ENCODE measurements around the gene PHF2.

The PHF2 gene

DNA sequence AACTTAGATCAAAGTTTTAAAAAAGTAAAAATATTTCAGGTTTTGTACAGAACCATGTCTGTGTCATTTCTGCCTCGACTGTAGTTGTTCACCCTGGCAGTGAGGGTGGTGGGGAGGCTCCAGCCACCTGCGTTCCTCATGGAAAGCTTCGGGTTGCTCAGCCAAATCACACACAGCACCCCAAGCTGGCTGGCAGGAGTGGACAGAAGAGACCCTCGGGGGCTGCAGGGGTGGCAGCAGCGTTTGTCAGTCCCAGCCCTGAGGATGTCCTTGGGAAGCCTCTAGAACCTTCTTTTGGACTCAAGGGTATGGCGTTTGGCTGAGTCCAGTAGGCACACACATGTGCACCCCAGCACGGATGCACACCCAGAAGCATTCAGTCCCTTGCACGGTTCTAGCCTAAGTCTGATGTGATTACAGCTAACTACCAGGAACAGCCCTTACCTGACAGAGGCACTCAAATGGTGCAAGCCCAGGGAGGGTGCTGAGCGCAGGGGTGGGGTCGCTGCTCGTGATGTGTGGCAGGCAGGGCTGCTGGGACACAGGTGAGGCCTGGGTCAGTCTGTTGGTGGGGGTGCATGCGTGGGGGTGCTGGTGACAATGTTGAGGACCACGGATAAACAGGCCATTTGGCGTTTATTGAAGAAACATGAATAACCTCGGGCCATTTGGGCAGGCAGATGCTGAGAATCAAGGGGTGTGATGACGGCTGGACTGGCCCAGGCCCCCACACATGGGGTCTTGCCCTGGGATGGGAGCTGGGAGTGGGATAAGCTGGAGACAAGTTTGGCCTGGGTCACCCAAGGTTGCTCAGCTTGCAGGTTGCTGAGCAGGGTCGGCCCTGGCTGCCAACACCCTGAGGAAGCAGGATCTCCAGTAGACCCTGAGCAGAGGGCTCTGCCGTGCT lies 103.4 kb downstream of the PHF2 start:
- H3K4me3 ChIP-seq (ENCODE audit: low read length): no peak overlapping the region
- H3K4me1 ChIP-seq (ENCODE audit: control insufficient read depth, insufficient read depth, low read length): peaks cover 12% of the 10 kb centered on the region
- H3K36me3 ChIP-seq (ENCODE audit: control insufficient read depth, insufficient read depth, low read length): peaks cover 6% of the 10 kb centered on the region

DNA sequence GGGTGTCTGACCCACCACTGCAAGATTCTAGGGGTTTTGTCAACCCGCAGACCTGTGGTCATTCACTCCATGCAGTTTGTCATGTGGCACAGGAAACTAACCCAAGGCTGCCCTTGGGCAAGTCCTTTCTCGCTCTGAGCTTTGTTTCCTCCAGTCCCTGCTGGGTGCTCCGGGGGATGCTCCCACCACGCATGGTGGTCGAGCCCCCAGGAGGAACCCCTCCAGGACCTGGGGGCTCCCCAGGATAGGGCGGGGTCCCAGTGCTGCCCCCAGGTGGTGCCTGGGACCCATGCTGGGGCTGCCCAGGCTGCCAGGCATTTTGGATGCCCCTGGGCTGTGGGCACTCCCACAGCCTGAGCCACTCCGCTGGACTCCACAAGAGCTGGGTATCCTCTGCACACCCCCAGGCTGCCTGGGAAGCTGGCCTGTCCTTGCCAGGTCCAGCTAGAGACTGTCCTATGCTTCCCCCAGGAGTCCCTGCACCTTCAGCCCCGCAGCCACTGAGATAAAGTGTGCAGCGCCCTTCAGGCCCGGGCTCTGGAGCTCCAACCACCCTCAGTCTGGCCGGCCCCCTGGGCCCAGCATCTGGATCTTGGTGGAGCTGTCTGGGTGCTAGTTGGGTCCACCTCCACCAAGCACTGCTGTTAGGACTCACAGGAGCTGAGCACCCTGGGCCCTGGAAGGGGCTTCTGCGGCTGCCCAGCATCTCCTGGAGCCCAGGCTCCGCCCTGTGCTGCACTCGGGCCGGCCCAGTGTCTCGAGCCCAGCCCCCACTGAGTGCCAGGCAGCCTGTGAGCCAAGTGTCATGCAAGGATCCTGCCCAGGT lies 104.3 kb downstream of the PHF2 start:
- H3K36me3 ChIP-seq (ENCODE audit: control insufficient read depth, insufficient read depth, low read length): peaks cover 3% of the 10 kb centered on the region
- H3K4me1 ChIP-seq (ENCODE audit: control insufficient read depth, insufficient read depth, low read length): peaks cover 12% of the 10 kb centered on the region
- H3K4me3 ChIP-seq (ENCODE audit: low read length): no peak overlapping the region
- peaks cover 11% of the 10 kb centered on the region for H3K27me3 ChIP-seq (ENCODE audit: control insufficient read depth, insufficient read depth, low read length)
- H3K9me3 ChIP-seq (ENCODE audit: control insufficient read depth, low read length): no peaks in the 10 kb centered on the region
- no peak overlapping the region for H3K9ac ChIP-seq (ENCODE audit: low read length)

More for the DNA sequence above, 103.4 kb downstream of the PHF2 start:
- Histone ChIP-seq H3K9ac (ENCODE audit: low read length) (no peak overlapping the region), H3K27me3 (ENCODE audit: control insufficient read depth, insufficient read depth, low read length) (peaks cover 11% of the 10 kb centered on the region), H3K9me3 (ENCODE audit: control insufficient read depth, low read length) (no peaks in the 10 kb centered on the region)

DNA sequence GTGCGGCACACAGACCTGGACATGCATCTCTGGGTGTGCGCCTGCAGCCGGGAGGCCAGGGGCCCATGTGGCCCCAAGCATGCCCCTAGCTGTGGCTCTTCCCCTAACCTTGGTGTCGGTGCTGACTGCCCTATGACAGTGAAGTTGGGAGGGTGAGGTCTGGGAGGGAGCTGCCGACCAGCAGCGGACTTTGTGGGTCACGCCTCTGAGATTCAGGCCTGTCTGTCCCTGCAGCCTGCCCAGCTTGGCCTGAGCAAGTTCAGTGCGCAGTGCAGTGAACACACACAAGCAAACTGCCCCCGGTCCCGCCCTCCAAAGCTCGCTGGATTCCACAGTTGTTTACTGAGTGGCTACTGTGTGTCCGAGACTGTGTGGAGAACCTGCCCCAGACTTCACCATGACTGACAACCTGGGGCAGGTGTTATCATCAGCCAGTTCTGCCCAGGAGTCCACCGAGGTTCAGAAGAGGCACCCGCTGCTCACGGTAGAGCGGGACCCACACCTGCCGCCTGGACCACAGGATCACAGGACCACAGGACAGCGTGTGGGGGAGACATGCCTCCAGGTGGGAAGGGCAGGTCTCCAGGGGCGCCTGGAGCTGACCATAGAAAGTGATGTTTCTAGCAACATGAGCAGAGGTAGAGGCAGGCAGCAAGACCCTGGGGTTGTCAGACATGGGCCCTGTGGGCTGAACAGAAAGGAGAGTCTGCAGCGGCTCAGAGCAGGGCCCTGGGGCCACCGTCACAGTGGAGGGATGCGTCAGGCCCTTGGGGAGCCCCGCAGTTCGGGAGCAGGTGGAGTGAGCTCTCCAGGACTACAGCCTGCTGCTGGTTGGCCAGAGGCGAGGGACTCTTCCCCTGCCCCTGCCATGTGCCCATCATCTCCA lies 105.1 kb downstream of the PHF2 start:
- no peak overlapping the region for H3K9ac ChIP-seq (ENCODE audit: low read length)
- H3K36me3 ChIP-seq (ENCODE audit: control insufficient read depth, insufficient read depth, low read length): no peaks in the 10 kb centered on the region
- peaks cover 12% of the 10 kb centered on the region for H3K4me1 ChIP-seq (ENCODE audit: control insufficient read depth, insufficient read depth, low read length)
- H3K27me3 ChIP-seq (ENCODE audit: control insufficient read depth, insufficient read depth, low read length): peaks cover 11% of the 10 kb centered on the region
- no peak overlapping the region for H3K4me3 ChIP-seq (ENCODE audit: low read length)
- no peaks in the 10 kb centered on the region for H3K9me3 ChIP-seq (ENCODE audit: control insufficient read depth, low read length)

DNA sequence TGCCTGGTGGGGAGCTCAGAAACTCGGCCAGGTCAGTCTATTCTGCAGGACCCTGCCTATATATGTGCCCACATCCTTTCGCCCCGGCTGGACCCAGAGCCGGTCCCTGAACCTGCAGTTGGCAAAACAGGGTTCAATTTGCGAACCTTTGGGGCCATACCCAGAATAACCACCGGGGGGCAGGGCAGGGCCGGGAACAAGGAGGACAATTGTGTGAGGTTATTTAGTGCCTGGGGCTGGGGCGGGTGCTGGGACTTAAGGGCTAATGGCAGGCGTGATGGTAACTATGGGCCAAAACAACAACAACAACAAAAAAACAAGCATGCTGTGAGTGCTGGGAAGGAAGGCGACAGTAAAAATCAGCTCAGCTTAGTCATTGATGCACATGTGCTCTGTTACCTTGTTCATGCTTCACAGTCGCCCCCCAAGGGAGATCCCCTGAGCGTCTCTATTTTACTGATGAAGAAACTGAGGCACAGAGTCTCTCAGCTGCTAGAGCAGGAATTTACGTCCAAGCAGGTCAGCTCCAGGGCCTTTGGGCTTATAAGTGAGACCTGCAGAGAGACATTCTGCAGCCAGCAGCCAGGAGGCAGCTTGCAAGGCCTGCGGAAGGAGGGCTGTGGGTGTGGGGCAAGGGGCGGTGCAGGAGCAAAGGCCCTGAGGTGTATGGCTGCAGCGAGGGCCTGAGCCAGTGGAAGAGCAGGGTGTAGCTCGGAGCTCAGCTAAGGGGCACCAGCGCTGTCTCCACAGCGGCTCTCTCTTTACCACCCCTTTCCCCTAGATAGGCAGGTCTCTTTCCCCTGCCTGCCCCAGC lies 106.0 kb downstream of the PHF2 start:
- no peak overlapping the region for H3K4me3 ChIP-seq (ENCODE audit: low read length)
- H3K36me3 ChIP-seq (ENCODE audit: control insufficient read depth, insufficient read depth, low read length): no peaks in the 10 kb centered on the region
- H3K4me1 ChIP-seq (ENCODE audit: control insufficient read depth, insufficient read depth, low read length): peaks cover 12% of the 10 kb centered on the region
- peaks cover 11% of the 10 kb centered on the region for H3K27me3 ChIP-seq (ENCODE audit: control insufficient read depth, insufficient read depth, low read length)
- H3K9me3 ChIP-seq (ENCODE audit: control insufficient read depth, low read length): no peaks in the 10 kb centered on the region
- H3K9ac ChIP-seq (ENCODE audit: low read length): no peak overlapping the region

DNA sequence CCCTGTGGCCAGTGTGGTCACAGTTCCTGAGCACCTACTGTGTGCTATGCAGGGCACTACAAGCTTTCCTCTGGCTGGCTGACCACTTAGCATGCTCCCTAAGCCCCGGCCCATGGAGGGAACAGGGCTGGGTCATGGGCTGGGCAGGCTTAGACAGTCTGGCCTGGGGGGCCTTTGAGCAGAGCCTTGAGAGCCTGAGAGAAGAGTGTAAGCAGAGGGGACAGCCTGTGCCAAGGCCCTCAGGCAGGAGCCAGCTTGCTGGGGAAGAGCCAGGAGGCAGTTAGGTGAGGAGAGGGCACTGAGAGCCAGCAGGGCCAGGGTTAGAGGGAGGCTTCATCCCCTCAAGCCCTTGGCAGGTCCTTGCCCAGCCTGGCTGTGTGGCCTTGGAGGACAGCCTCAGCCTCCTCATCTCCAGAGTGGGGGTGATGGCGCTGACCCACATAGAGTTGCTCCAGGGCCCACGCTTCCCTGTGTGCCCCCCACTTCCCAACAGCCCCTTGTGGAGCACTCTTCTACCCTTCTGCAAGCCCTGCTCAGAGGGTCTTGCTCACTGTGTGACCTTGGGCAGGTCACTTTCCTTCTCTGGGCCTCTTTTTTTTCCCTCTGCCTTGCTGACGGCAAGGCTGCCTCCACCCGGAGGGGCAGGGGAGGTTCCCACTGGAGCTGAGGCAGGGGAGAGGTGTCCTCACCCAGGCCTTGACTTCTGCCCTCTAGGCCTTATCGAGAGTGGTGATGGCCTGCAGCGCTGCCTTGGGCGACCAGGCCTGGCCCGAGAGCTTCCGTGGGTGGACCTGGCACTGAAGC lies 107.1 kb downstream of the PHF2 start:
- Histone ChIP-seq H3K9ac (ENCODE audit: low read length) (no peak overlapping the region), H3K27me3 (ENCODE audit: control insufficient read depth, insufficient read depth, low read length) (peaks cover 11% of the 10 kb centered on the region), H3K4me1 (ENCODE audit: control insufficient read depth, insufficient read depth, low read length) (peaks cover 12% of the 10 kb centered on the region)

DNA sequence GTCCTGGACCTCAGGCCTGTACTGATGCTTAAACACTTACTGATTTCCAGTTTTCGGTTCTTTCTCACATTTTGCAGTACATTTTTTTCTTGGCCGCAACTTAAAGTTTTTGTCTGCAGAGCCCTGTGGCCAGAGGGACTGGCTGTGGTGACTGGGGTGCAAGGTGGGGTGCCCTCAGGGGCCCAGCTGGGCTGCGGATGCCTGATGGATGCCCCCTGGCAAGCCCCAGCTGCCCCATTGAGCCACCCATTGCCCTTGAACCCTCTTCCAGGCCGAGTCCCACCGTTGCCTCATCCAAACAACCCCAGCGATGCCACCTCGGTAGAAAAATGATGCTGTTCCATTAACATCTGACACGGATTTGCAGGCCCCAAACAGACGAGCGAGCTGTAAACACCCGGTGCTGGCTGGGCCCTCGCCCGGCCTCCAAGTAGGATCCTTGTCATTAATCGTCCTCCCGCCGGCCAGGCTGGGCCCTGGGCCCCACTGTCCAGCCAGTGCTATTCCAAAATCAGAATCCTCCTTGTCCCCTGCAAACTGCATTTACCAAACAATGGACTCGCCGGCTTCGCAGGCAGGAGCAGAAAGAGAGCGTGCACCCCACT lies 107.9 kb downstream of the PHF2 start:
- Histone ChIP-seq H3K4me1 (ENCODE audit: control insufficient read depth, insufficient read depth, low read length) (peaks cover 12% of the 10 kb centered on the region), H3K27me3 (ENCODE audit: control insufficient read depth, insufficient read depth, low read length) (peaks cover 11% of the 10 kb centered on the region), H3K4me3 (ENCODE audit: low read length) (no peak overlapping the region), H3K9ac (ENCODE audit: low read length) (no peak overlapping the region), H3K36me3 (ENCODE audit: control insufficient read depth, insufficient read depth, low read length) (no peaks in the 10 kb centered on the region), H3K9me3 (ENCODE audit: control insufficient read depth, low read length) (no peaks in the 10 kb centered on the region)

More for the DNA sequence above, 107.1 kb downstream of the PHF2 start:
- Histone ChIP-seq H3K36me3 (ENCODE audit: control insufficient read depth, insufficient read depth, low read length) (no peaks in the 10 kb centered on the region), H3K9me3 (ENCODE audit: control insufficient read depth, low read length) (no peaks in the 10 kb centered on the region), H3K4me3 (ENCODE audit: low read length) (no peak overlapping the region)

DNA sequence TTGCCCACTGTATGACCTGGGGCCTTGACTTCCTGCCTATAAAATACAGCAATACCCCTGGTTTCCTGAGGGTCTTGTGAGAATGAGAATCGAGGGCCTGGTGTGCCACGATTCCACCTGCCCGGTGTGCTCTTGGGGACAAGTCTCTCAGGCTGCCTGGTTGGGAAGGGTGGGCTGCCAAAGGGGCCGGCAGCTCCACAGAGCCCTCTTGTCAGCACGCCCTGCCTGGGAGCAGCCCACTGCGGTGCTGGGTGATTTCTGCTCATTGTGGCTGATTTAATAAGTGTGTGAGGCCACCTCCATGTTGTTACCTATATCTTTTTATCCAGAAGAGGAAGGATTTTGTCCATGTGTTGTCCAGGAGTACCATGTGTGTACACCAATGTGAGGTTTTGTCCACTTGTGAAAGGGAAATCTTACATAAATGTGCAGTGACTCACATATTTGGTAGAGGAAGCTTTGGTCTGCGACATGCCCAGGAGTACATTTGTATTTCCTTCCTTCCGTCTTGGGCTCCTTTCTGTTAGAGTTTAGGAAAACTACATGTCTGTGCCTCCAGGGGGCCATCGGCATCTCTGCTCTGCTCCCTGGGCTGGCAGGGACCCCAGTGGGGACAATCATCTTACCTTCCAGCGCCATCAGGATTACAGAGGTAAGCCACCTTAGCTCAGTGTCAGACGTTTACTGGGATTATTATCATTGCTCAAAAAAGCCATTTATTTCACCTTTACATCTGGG lies 108.6 kb downstream of the PHF2 start:
- Histone ChIP-seq H3K9ac (ENCODE audit: low read length) (no peak overlapping the region), H3K4me3 (ENCODE audit: low read length) (no peak overlapping the region), H3K27me3 (ENCODE audit: control insufficient read depth, insufficient read depth, low read length) (peaks cover 11% of the 10 kb centered on the region), H3K9me3 (ENCODE audit: control insufficient read depth, low read length) (no peaks in the 10 kb centered on the region), H3K4me1 (ENCODE audit: control insufficient read depth, insufficient read depth, low read length) (peaks cover 12% of the 10 kb centered on the region), H3K36me3 (ENCODE audit: control insufficient read depth, insufficient read depth, low read length) (no peaks in the 10 kb centered on the region)

DNA sequence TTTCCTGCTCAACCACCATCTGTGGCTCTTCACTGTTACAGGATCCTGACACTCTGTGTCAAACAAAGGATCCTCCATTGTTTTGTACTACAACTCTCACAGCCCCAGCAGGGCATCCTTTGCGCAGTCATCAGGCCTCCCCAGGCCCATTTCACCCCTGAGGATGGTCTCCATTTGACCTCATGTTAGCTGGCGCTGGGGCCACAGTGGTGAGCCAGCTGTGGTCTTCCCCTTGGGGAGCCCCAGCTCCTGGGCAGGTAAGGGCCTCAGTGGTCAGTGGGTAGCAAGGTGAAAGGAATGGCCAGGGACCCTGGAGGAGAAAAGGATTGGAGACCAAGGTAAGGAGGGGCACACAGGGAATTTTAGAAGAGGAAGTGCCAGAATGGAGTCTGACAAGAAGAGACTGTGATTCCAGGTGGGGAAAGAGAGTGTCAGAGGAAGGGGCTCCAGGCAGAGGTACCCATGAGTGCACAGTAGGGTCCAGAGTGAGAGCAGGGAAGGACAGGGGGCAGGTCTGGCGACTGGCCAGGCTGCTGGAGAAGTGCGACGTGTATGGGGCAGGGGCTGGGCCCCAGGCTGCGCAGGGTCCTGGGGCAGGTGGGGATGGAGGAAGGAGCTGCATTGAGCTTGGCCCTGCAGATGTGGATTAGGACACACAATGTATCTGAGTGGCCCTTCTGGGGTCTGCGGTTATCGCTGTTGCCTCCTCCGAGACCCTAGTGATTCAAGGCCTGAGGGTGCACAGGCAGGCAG lies 109.9 kb downstream of the PHF2 start:
- no peak overlapping the region for H3K4me3 ChIP-seq (ENCODE audit: low read length)
- H3K4me1 ChIP-seq (ENCODE audit: control insufficient read depth, insufficient read depth, low read length): peaks cover 8% of the 10 kb centered on the region
- H3K9me3 ChIP-seq (ENCODE audit: control insufficient read depth, low read length): no peaks in the 10 kb centered on the region
- peaks cover 11% of the 10 kb centered on the region for H3K27me3 ChIP-seq (ENCODE audit: control insufficient read depth, insufficient read depth, low read length)
- H3K36me3 ChIP-seq (ENCODE audit: control insufficient read depth, insufficient read depth, low read length): no peaks in the 10 kb centered on the region
- H3K9ac ChIP-seq (ENCODE audit: low read length): no peak overlapping the region

DNA sequence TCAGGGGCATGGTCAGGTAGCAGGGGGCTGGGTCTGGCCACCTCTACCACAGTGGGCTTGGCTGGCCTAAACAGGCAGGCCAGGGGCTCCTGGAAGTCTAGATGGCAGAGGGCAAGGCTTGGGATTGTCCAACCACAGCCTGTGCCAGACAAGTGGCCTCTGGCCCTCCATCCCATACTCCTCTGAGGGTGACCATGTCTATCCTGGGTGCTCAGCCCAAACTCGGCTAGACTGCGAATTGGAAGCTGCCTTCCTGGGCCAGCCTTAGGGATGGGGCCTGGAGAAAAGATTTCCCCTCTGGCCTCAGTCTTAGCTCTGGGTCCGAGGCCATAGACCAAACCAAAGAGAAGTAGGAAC lies 110.5 kb downstream of the PHF2 start:
- Histone ChIP-seq H3K4me1 (ENCODE audit: control insufficient read depth, insufficient read depth, low read length) (peaks cover 3% of the 10 kb centered on the region), H3K27me3 (ENCODE audit: control insufficient read depth, insufficient read depth, low read length) (peaks cover 5% of the 10 kb centered on the region), H3K9me3 (ENCODE audit: control insufficient read depth, low read length) (no peaks in the 10 kb centered on the region), H3K4me3 (ENCODE audit: low read length) (no peak overlapping the region), H3K9ac (ENCODE audit: low read length) (no peak overlapping the region), H3K36me3 (ENCODE audit: control insufficient read depth, insufficient read depth, low read length) (no peaks in the 10 kb centered on the region)
